ENCODE data around the gene MAEA.

DNA sequence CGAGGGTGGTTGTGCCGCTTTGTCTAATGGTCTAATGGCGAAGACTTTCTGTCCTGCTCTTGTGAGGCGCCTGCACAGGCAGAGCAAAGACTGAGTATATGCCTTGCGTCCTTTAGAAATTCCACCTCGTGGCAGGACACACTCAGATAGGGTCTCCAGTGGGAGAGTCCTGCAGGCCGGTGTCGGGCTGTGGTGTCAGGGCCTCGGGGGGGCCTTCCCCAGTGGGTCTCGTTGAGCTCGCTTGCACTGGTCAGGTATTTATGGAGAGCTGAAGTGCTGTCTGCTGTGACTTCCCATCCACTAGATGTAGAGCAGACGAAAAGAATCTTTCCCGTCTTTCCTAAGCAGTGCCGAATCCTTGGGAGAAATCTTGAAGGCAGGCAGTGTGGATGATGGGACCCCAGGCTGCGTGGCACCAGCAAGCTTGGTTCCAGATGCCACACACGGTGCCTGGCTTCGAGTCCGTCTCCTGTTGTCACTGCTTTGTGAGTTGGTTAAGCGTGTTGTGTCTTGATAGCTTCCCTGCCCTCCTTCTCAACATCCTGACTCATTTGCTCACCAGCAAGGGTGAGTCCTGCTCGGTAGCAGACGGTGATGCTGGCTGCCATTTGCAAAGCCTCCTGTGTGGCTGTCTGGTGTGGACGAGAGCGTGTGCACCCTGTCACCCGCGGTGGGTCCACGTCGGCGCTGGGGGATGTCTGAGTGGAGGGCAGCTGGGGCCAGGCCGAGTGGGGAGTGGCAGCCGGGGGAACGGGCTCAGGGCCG is 20.5 kb downstream of the MAEA start:
- TF ChIP-seq, protein P1, sequence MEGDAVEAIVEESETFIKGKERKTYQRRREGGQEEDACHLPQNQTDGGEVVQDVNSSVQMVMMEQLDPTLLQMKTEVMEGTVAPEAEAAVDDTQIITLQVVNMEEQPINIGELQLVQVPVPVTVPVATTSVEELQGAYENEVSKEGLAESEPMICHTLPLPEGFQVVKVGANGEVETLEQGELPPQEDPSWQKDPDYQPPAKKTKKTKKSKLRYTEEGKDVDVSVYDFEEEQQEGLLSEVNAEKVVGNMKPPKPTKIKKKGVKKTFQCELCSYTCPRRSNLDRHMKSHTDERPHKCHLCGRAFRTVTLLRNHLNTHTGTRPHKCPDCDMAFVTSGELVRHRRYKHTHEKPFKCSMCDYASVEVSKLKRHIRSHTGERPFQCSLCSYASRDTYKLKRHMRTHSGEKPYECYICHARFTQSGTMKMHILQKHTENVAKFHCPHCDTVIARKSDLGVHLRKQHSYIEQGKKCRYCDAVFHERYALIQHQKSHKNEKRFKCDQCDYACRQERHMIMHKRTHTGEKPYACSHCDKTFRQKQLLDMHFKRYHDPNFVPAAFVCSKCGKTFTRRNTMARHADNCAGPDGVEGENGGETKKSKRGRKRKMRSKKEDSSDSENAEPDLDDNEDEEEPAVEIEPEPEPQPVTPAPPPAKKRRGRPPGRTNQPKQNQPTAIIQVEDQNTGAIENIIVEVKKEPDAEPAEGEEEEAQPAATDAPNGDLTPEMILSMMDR (IDR thresholded peaks at IDR 0.05; ENCODE audit: low read depth, low read length, missing input control), result no peak
- TF ChIP-seq YY1 (IDR thresholded peaks at IDR 0.05), result no peak
- TF ChIP-seq, protein P2, sequence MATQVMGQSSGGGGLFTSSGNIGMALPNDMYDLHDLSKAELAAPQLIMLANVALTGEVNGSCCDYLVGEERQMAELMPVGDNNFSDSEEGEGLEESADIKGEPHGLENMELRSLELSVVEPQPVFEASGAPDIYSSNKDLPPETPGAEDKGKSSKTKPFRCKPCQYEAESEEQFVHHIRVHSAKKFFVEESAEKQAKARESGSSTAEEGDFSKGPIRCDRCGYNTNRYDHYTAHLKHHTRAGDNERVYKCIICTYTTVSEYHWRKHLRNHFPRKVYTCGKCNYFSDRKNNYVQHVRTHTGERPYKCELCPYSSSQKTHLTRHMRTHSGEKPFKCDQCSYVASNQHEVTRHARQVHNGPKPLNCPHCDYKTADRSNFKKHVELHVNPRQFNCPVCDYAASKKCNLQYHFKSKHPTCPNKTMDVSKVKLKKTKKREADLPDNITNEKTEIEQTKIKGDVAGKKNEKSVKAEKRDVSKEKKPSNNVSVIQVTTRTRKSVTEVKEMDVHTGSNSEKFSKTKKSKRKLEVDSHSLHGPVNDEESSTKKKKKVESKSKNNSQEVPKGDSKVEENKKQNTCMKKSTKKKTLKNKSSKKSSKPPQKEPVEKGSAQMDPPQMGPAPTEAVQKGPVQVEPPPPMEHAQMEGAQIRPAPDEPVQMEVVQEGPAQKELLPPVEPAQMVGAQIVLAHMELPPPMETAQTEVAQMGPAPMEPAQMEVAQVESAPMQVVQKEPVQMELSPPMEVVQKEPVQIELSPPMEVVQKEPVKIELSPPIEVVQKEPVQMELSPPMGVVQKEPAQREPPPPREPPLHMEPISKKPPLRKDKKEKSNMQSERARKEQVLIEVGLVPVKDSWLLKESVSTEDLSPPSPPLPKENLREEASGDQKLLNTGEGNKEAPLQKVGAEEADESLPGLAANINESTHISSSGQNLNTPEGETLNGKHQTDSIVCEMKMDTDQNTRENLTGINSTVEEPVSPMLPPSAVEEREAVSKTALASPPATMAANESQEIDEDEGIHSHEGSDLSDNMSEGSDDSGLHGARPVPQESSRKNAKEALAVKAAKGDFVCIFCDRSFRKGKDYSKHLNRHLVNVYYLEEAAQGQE (IDR thresholded peaks at IDR 0.05), result no peak
- TF ChIP-seq, protein P3, sequence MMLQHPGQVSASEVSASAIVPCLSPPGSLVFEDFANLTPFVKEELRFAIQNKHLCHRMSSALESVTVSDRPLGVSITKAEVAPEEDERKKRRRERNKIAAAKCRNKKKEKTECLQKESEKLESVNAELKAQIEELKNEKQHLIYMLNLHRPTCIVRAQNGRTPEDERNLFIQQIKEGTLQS (IDR thresholded peaks at IDR 0.05), result no peak
- no peak for TF ChIP-seq GABPA (IDR thresholded peaks at IDR 0.05 in 1 of 2, conservative IDR thresholded peaks at IDR 0.05 in 1 of 2)
- TF ChIP-seq RAD21 (IDR thresholded peaks at IDR 0.05), result no peak
- TF ChIP-seq, protein P4, sequence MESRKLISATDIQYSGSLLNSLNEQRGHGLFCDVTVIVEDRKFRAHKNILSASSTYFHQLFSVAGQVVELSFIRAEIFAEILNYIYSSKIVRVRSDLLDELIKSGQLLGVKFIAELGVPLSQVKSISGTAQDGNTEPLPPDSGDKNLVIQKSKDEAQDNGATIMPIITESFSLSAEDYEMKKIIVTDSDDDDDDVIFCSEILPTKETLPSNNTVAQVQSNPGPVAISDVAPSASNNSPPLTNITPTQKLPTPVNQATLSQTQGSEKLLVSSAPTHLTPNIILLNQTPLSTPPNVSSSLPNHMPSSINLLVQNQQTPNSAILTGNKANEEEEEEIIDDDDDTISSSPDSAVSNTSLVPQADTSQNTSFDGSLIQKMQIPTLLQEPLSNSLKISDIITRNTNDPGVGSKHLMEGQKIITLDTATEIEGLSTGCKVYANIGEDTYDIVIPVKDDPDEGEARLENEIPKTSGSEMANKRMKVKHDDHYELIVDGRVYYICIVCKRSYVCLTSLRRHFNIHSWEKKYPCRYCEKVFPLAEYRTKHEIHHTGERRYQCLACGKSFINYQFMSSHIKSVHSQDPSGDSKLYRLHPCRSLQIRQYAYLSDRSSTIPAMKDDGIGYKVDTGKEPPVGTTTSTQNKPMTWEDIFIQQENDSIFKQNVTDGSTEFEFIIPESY (IDR thresholded peaks at IDR 0.05), result no peak
- no peak for TF ChIP-seq TAF1 (conservative IDR thresholded peaks at IDR 0.05)
- TF ChIP-seq EGR1 (IDR thresholded peaks at IDR 0.05; ENCODE audit: low read depth in 2 of 2), result no peak
- TF ChIP-seq, protein P5, sequence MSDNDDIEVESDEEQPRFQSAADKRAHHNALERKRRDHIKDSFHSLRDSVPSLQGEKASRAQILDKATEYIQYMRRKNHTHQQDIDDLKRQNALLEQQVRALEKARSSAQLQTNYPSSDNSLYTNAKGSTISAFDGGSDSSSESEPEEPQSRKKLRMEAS (IDR thresholded peaks at IDR 0.05), result no peak

All from liver (tissue), 3 donors.